Mesenteric fat pad (tissue), 1 donor: ENCODE measurements around the gene CNR2. TPM values are rescaled to one million over a fixed set of nuclear protein-coding genes. Genes with fewer than 3 reads are reported as not detected.
A peak's percentile ranks its signal among the peaks of the same experiment; 100 is the strongest.
"Not testable (repeated sequence)": the region's sequence is repeated elsewhere in the genome, so short reads cannot be mapped to it uniquely, and the experiment has no call there.

Source experiments
- DNase-seq: peaks from one replicate; pipeline ENCODE4 v3.0.0-alpha.2; 2020; ENCODE audit warnings: low spot score
- microRNA-seq: library from miRNA; unstranded; fragments of <30 nt; microRNA quantifications from one replicate; pipeline ENCODE4 v1.2.0, GENCODE V29; 2020; ENCODE audit warnings: borderline number of aligned reads
- total RNA-seq: library from RNA; stranded (reverse); fragmentation: NEBNext Ultra II Directional; extraction: Animal tissue kit (Norgen Biotek cat#: 25700); gene quantifications from one replicate; pipeline ENCODE4 v1.2.1, GENCODE V29; 2021
- donor health status: DM: yes; HTN: yes; CAD: no.

The CNR2 gene
- total RNA-seq, 1 donor from 2014 or later = not detected

GRCh38 chr1:23837908-23838307 is 75.3 kb downstream of the CNR2 start:
- DNase-seq = no peak

- DNase-seq = no peak
Observed at GRCh38 chr1:23836037-23836436, 77.1 kb downstream of the CNR2 start.

- not testable (repeated sequence) for DNase-seq
Observed at GRCh38 chr1:23834156-23834555, 79.0 kb downstream of the CNR2 start.

- DNase-seq = no peak
Observed at GRCh38 chr1:23827717-23828116, 85.4 kb downstream of the CNR2 start.

- not testable (repeated sequence) for DNase-seq
Observed at GRCh38 chr1:23826590-23826989, 86.6 kb downstream of the CNR2 start.

- DNase-seq = no peak
Observed at GRCh38 chr1:23825762-23826522, 87.2 kb downstream of the CNR2 start.

GRCh38 chr1:23825076-23825761 is 87.9 kb downstream of the CNR2 start, which contains the start of gene HMGCL:
Gene HMGCL, minus strand, starts transcription at chr1:23825429. Its CDS starts 14 bp downstream, at chr1:23825415.
- DNase-seq = peak; percentile 96

- DNase-seq = no peak
Observed at GRCh38 chr1:23824711-23825075, 88.5 kb downstream of the CNR2 start.

GRCh38 chr1:23823767-23824166 is 89.4 kb downstream of the CNR2 start:
- DNase-seq = no peak

Small RNAs within 50 kb of the gene (microRNA-seq; reads per million reads assigned to microRNA genes)
- not detected for gene MIR378F

Other genes with a start within 250 kb of the CNR2 start
- gene RPL11, start 221.6 kb downstream of the CNR2 start, total RNA-seq = 871 TPM
- gene ELOA, start 169.9 kb downstream of the CNR2 start, total RNA-seq = 51.1 TPM
- gene PITHD1, start 134.9 kb downstream of the CNR2 start, total RNA-seq = 57.2 TPM
- 37.2 TPM for gene LYPLA2, start 122.2 kb downstream of the CNR2 start, total RNA-seq
- gene GALE, start 112.6 kb downstream of the CNR2 start, total RNA-seq = 22.6 TPM
- 31.7 TPM for gene HMGCL, start 87.9 kb downstream of the CNR2 start, total RNA-seq
- 40.6 TPM for gene FUCA1, start 45.1 kb downstream of the CNR2 start, total RNA-seq
- 94.5 TPM for gene PNRC2, start 46.5 kb upstream of the CNR2 start, total RNA-seq
- gene SRSF10, start 67.0 kb upstream of the CNR2 start, total RNA-seq = 85.4 TPM
- 0.42 TPM for gene MYOM3, start 198.8 kb upstream of the CNR2 start, total RNA-seq
- gene IL22RA1, start 229.8 kb upstream of the CNR2 start, total RNA-seq = not detected